ENCODE results near the gene GNG12.

Gene GNG12

GRCh38 chr1:67741121-67741520 lies 92.1 kb downstream of the GNG12 start:
- H3K9me3 ChIP-seq (ENCODE audit: insufficient read depth, low read depth, low read length), result no peaks in the 10 kb centered on the region
- H4K20me1 ChIP-seq (ENCODE audit: insufficient read depth, low read length, poor library complexity, severe bottlenecking), result no peaks in the 10 kb centered on the region
- no peaks in the 10 kb centered on the region for H3K36me3 ChIP-seq (ENCODE audit: insufficient read depth, low read length)
- no peak overlapping the region for H3K4me3 ChIP-seq (ENCODE audit: low read length, poor library complexity, severe bottlenecking)
- TF ChIP-seq EZH2phosphoT487 (IDR thresholded peaks at IDR 0.05; ENCODE audit: borderline replicate concordance), result no peak
- TF ChIP-seq CTCF (conservative IDR thresholded peaks at IDR 0.05; ENCODE audit: low read length), result no peak
- H3K4me2 ChIP-seq (ENCODE audit: low read depth, low read length, poor library complexity, severe bottlenecking), result no peak overlapping the region
- no peaks in the 10 kb centered on the region for H3K27me3 ChIP-seq (ENCODE audit: insufficient read depth, low read length, poor library complexity, severe bottlenecking)
- H3F3A ChIP-seq (ENCODE audit: low read depth), result no peaks in the 10 kb centered on the region
- no peaks in the 10 kb centered on the region for H3K9me2 ChIP-seq (replicated peaks; ENCODE audit: low read depth, low read length)
- peaks cover 7% of the 10 kb centered on the region for H3K4me1 ChIP-seq (ENCODE audit: insufficient read depth, low read length, poor library complexity, severe bottlenecking)
- no peak overlapping the region for H2AFZ ChIP-seq (ENCODE audit: low read length)
- no peaks in the 10 kb centered on the region for H3K79me2 ChIP-seq (ENCODE audit: insufficient read depth, low read length)
- H3K9ac ChIP-seq (ENCODE audit: low read depth, low read length, poor library complexity, severe bottlenecking), result no peak overlapping the region

- no peaks in the 10 kb centered on the region for H3K79me2 ChIP-seq (ENCODE audit: insufficient read depth, low read length)
- no peak for TF ChIP-seq EZH2phosphoT487 (IDR thresholded peaks at IDR 0.05; ENCODE audit: borderline replicate concordance)
- no peak for TF ChIP-seq CTCF (conservative IDR thresholded peaks at IDR 0.05; ENCODE audit: low read length)
- H3K4me1 ChIP-seq (ENCODE audit: insufficient read depth, low read length, poor library complexity, severe bottlenecking), result peaks cover 13% of the 10 kb centered on the region
- no peaks in the 10 kb centered on the region for H4K20me1 ChIP-seq (ENCODE audit: insufficient read depth, low read length, poor library complexity, severe bottlenecking)
- H3K9ac ChIP-seq (ENCODE audit: low read depth, low read length, poor library complexity, severe bottlenecking), result no peak overlapping the region
- no peaks in the 10 kb centered on the region for H3K36me3 ChIP-seq (ENCODE audit: insufficient read depth, low read length)
- no peaks in the 10 kb centered on the region for H3K9me3 ChIP-seq (ENCODE audit: insufficient read depth, low read depth, low read length)
- no peak overlapping the region for H2AFZ ChIP-seq (ENCODE audit: low read length)
- no peak overlapping the region for H3K4me2 ChIP-seq (ENCODE audit: low read depth, low read length, poor library complexity, severe bottlenecking)
- no peaks in the 10 kb centered on the region for H3F3A ChIP-seq (ENCODE audit: low read depth)
- H3K4me3 ChIP-seq (ENCODE audit: low read length, poor library complexity, severe bottlenecking), result no peak overlapping the region
- H3K27me3 ChIP-seq (ENCODE audit: insufficient read depth, low read length, poor library complexity, severe bottlenecking), result no peaks in the 10 kb centered on the region
- H3K9me2 ChIP-seq (replicated peaks; ENCODE audit: low read depth, low read length), result no peaks in the 10 kb centered on the region
These were observed 92.7 kb downstream of the GNG12 start for GRCh38 chr1:67740543-67740942.

GRCh38 chr1:67739361-67739760 lies 93.9 kb downstream of the GNG12 start:
- no peak overlapping the region for H2AFZ ChIP-seq (ENCODE audit: low read length)
- no peak overlapping the region for H3K9ac ChIP-seq (ENCODE audit: low read depth, low read length, poor library complexity, severe bottlenecking)
- H3K9me3 ChIP-seq (ENCODE audit: insufficient read depth, low read depth, low read length), result no peaks in the 10 kb centered on the region
- no peaks in the 10 kb centered on the region for H3K36me3 ChIP-seq (ENCODE audit: insufficient read depth, low read length)
- H3K4me1 ChIP-seq (ENCODE audit: insufficient read depth, low read length, poor library complexity, severe bottlenecking), result peaks cover 13% of the 10 kb centered on the region
- H3K4me2 ChIP-seq (ENCODE audit: low read depth, low read length, poor library complexity, severe bottlenecking), result no peak overlapping the region
- no peaks in the 10 kb centered on the region for H3K9me2 ChIP-seq (replicated peaks; ENCODE audit: low read depth, low read length)
- no peak overlapping the region for H3K4me3 ChIP-seq (ENCODE audit: low read length, poor library complexity, severe bottlenecking)
- no peaks in the 10 kb centered on the region for H3F3A ChIP-seq (ENCODE audit: low read depth)
- TF ChIP-seq EZH2phosphoT487 (IDR thresholded peaks at IDR 0.05; ENCODE audit: borderline replicate concordance) (no peak), CTCF (conservative IDR thresholded peaks at IDR 0.05; ENCODE audit: low read length) (no peak)
- H4K20me1 ChIP-seq (ENCODE audit: insufficient read depth, low read length, poor library complexity, severe bottlenecking), result no peaks in the 10 kb centered on the region
- no peaks in the 10 kb centered on the region for H3K79me2 ChIP-seq (ENCODE audit: insufficient read depth, low read length)
- no peaks in the 10 kb centered on the region for H3K27me3 ChIP-seq (ENCODE audit: insufficient read depth, low read length, poor library complexity, severe bottlenecking)
